SK-N-SH treated with all-trans-retinoic acid at 6 μM for 48 hours (cell line): ENCODE measurements around the gene PRM1.

Source experiments
- ARNTL ChIP-seq: fragments of 450-650 bp; formaldehyde crosslinking; IDR thresholded peaks from 2 replicates; pipeline ENCODE4 v1.5.0; 2020; ENCODE audit warnings: low read depth, mild to moderate bottlenecking, moderate library complexity, borderline replicate concordance
- RARB ChIP-seq: fragments of 250-450 bp; sonication (Bioruptor Pico); IDR thresholded peaks from 2 replicates; pipeline ENCODE4 v1.8.0; 2021; ENCODE audit warnings: mild to moderate bottlenecking, moderate library complexity
- TOX ChIP-seq: fragments of 250-450 bp; sonication (Bioruptor Pico); IDR thresholded peaks from 2 replicates; pipeline ENCODE4 v1.8.0; 2021; ENCODE audit warnings: mild to moderate bottlenecking, moderate library complexity, borderline replicate concordance
- ZFP3 ChIP-seq: fragments of 250-450 bp; sonication (Bioruptor Pico); IDR thresholded peaks from 2 replicates; pipeline ENCODE4 v1.5.0; 2020; ENCODE audit warnings: mild to moderate bottlenecking, moderate library complexity
- ZFP30 ChIP-seq: fragments of 450-650 bp; formaldehyde crosslinking; IDR thresholded peaks from 2 replicates; pipeline ENCODE4 v1.5.0; 2022; ENCODE audit warnings: mild to moderate bottlenecking, moderate library complexity
- ZNF565 ChIP-seq: fragments of 450-650 bp; formaldehyde crosslinking; conservative IDR thresholded peaks from 2 replicates; pipeline ENCODE4 v1.5.0; 2020; ENCODE audit warnings: low read depth, mild to moderate bottlenecking, moderate library complexity
- TF ChIP-seq, protein P1 (sequence below): fragments of 250-450 bp; sonication (Bioruptor Pico); IDR thresholded peaks from 2 replicates; pipeline ENCODE4 v1.8.0; 2020; ENCODE audit warnings: mild to moderate bottlenecking, moderate library complexity, borderline replicate concordance
- TF ChIP-seq, protein P2 (sequence below): fragments of 250-450 bp; sonication (Bioruptor Pico); IDR thresholded peaks from 2 replicates; pipeline ENCODE4 v1.8.0; 2021; ENCODE audit warnings: low read depth, mild to moderate bottlenecking, moderate library complexity, borderline replicate concordance
- TF ChIP-seq, protein P3 (sequence below): fragments of 250-450 bp; sonication (Bioruptor Pico); IDR thresholded peaks from 2 replicates; pipeline ENCODE4 v1.5.1; 2020; ENCODE audit warnings: low read depth, mild to moderate bottlenecking, moderate library complexity
- TF ChIP-seq, protein P4 (sequence below): fragments of 250-450 bp; sonication (Bioruptor Pico); IDR thresholded peaks from 2 replicates; pipeline ENCODE4 v1.5.0; 2020; ENCODE audit warnings: mild to moderate bottlenecking, moderate library complexity
- TF ChIP-seq, protein P5 (sequence below): fragments of 250-450 bp; sonication (Bioruptor Pico); IDR thresholded peaks from 2 replicates; pipeline ENCODE4 v1.5.1; 2021; ENCODE audit warnings: mild to moderate bottlenecking, moderate library complexity

DNA sequence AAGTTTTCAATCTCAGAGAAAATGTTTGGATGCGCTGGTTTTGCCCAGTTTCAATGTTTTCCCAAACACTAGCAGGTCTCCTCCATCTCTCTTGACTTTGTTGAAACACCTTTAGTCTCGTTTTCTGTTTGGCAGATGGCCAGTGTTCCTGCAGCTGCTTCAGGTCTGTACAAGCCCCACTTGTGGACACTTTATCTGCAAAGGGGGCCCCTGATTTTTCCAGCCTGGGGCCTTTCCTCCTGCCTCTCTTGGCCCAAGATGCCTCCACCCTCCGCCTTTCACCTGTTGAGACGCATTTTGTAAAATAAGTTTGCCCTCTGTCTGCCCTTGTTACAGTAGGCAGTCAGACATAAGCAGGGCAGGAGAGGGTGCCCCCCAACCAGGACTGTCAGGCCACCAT, 21.8 kb upstream of the PRM1 start:
- TF ChIP-seq ZFP30 (CRISPR knock-in tag): no peak
- no peak for TF ChIP-seq ZNF565 (CRISPR knock-in tag)
- no peak for TF ChIP-seq ARNTL
- no peak for TF ChIP-seq RARB (CRISPR knock-in tag)
- no peak for TF ChIP-seq ZFP3 (CRISPR knock-in tag)
- TF ChIP-seq, protein P1, sequence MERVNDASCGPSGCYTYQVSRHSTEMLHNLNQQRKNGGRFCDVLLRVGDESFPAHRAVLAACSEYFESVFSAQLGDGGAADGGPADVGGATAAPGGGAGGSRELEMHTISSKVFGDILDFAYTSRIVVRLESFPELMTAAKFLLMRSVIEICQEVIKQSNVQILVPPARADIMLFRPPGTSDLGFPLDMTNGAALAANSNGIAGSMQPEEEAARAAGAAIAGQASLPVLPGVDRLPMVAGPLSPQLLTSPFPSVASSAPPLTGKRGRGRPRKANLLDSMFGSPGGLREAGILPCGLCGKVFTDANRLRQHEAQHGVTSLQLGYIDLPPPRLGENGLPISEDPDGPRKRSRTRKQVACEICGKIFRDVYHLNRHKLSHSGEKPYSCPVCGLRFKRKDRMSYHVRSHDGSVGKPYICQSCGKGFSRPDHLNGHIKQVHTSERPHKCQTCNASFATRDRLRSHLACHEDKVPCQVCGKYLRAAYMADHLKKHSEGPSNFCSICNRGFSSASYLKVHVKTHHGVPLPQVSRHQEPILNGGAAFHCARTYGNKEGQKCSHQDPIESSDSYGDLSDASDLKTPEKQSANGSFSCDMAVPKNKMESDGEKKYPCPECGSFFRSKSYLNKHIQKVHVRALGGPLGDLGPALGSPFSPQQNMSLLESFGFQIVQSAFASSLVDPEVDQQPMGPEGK: no peak
- TF ChIP-seq TOX (CRISPR knock-in tag): no peak
- TF ChIP-seq, protein P2, sequence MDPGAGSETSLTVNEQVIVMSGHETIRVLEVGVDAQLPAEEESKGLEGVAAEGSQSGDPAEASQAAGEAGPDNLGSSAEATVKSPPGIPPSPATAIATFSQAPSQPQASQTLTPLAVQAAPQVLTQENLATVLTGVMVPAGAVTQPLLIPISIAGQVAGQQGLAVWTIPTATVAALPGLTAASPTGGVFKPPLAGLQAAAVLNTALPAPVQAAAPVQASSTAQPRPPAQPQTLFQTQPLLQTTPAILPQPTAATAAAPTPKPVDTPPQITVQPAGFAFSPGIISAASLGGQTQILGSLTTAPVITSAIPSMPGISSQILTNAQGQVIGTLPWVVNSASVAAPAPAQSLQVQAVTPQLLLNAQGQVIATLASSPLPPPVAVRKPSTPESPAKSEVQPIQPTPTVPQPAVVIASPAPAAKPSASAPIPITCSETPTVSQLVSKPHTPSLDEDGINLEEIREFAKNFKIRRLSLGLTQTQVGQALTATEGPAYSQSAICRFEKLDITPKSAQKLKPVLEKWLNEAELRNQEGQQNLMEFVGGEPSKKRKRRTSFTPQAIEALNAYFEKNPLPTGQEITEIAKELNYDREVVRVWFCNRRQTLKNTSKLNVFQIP (CRISPR knock-in tag): no peak
- TF ChIP-seq, protein P3, sequence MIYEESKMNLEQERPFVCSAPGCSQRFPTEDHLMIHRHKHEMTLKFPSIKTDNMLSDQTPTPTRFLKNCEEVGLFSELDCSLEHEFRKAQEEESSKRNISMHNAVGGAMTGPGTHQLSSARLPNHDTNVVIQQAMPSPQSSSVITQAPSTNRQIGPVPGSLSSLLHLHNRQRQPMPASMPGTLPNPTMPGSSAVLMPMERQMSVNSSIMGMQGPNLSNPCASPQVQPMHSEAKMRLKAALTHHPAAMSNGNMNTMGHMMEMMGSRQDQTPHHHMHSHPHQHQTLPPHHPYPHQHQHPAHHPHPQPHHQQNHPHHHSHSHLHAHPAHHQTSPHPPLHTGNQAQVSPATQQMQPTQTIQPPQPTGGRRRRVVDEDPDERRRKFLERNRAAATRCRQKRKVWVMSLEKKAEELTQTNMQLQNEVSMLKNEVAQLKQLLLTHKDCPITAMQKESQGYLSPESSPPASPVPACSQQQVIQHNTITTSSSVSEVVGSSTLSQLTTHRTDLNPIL (CRISPR knock-in tag): no peak
- TF ChIP-seq, protein P4, sequence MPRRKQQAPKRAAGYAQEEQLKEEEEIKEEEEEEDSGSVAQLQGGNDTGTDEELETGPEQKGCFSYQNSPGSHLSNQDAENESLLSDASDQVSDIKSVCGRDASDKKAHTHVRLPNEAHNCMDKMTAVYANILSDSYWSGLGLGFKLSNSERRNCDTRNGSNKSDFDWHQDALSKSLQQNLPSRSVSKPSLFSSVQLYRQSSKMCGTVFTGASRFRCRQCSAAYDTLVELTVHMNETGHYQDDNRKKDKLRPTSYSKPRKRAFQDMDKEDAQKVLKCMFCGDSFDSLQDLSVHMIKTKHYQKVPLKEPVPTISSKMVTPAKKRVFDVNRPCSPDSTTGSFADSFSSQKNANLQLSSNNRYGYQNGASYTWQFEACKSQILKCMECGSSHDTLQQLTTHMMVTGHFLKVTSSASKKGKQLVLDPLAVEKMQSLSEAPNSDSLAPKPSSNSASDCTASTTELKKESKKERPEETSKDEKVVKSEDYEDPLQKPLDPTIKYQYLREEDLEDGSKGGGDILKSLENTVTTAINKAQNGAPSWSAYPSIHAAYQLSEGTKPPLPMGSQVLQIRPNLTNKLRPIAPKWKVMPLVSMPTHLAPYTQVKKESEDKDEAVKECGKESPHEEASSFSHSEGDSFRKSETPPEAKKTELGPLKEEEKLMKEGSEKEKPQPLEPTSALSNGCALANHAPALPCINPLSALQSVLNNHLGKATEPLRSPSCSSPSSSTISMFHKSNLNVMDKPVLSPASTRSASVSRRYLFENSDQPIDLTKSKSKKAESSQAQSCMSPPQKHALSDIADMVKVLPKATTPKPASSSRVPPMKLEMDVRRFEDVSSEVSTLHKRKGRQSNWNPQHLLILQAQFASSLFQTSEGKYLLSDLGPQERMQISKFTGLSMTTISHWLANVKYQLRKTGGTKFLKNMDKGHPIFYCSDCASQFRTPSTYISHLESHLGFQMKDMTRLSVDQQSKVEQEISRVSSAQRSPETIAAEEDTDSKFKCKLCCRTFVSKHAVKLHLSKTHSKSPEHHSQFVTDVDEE: no peak
- TF ChIP-seq, protein P5, sequence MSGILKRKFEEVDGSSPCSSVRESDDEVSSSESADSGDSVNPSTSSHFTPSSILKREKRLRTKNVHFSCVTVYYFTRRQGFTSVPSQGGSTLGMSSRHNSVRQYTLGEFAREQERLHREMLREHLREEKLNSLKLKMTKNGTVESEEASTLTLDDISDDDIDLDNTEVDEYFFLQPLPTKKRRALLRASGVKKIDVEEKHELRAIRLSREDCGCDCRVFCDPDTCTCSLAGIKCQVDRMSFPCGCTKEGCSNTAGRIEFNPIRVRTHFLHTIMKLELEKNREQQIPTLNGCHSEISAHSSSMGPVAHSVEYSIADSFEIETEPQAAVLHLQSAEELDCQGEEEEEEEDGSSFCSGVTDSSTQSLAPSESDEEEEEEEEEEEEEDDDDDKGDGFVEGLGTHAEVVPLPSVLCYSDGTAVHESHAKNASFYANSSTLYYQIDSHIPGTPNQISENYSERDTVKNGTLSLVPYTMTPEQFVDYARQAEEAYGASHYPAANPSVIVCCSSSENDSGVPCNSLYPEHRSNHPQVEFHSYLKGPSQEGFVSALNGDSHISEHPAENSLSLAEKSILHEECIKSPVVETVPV (CRISPR knock-in tag): no peak
